T-cell (primary cell): Measurements from ENCODE around the gene CD59. TPM values are rescaled to one million over a fixed set of nuclear protein-coding genes. Genes with fewer than 3 reads are reported as not detected.

ENCODE experiments used
- ATAC-seq, 4 experiments: fragments of 200-7000 bp in 3 of 4; fragments of 150-1000 bp in 1 of 4; cut with Tn5 transposase; replicated peaks in 1 of 4; 1 replicate in 3 of 4; 2 replicates in 1 of 4; pipeline ENCODE4 v1.10.0; 2021; ENCODE audit warnings: moderate library complexity in 3 of 4, mild to moderate bottlenecking in 2 of 4, moderate number of reproducible peaks in 1 of 4
- CTCF ChIA-PET, 2 donors: fragments of 300-600 bp; sonication (Branson Sonifier 250); formaldehyde crosslinking; loops; one replicate each; lab custom pipeline; 2022; ENCODE audit warnings: antibody characterized with exemption in 2 of 2; lab: Charles Lee
- POLR2A ChIA-PET, 2 donors: fragments of 300-600 bp; sonication (Branson Sonifier 250); formaldehyde crosslinking; loops; one replicate each; lab custom pipeline; 2022; ENCODE audit warnings: antibody characterized with exemption in 2 of 2; lab: Charles Lee
- DNase-seq, 35 experiments: peaks; one replicate each; pipeline versions ENCODE4 v3.0.0 to v3.0.0-alpha.2; 2013 to 2023
- H3K27ac ChIP-seq: one replicate; pipeline ENCODE4 v1.5.1; 2013; ENCODE audit warnings: low read length
- H3K27me3 ChIP-seq, 2 experiments: replicated peaks in 1 of 2; 1 replicate in 1 of 2; 2 replicates in 1 of 2; pipeline versions ENCODE4 v1.6.1 to v1.7.0; 2013; ENCODE audit warnings: low read length in 1 of 2, mixed read lengths in 1 of 2; ENCODE audit not compliant: control insufficient read depth in 2 of 2, insufficient read depth in 2 of 2; ENCODE audit errors: extremely low read depth in 1 of 2
- H3K36me3 ChIP-seq, 2 donors: 1 replicate in 1 of 2; 2 replicates in 1 of 2; pipeline versions ENCODE4 v1.6.1 to v1.7.0; 2013; ENCODE audit warnings: low read length in 1 of 2; ENCODE audit not compliant: control insufficient read depth in 2 of 2, insufficient read depth in 1 of 2; ENCODE audit errors: extremely low read depth in 1 of 2
- H3K4me1 ChIP-seq, 2 experiments: 1 replicate in 1 of 2; 2 replicates in 1 of 2; pipeline versions ENCODE4 v1.6.1 to v1.7.0; 2013; ENCODE audit warnings: low read length in 2 of 2, mixed read lengths in 1 of 2; ENCODE audit not compliant: insufficient read depth in 2 of 2, control insufficient read depth in 1 of 2; ENCODE audit errors: extremely low read depth in 1 of 2
- H3K4me3 ChIP-seq, 2 donors: 1 replicate in 1 of 2; 2 replicates in 1 of 2; pipeline versions ENCODE4 v1.5.1 to v1.7.0; 2013; ENCODE audit warnings: mild to moderate bottlenecking in 2 of 2, low read length in 1 of 2, moderate library complexity in 1 of 2; ENCODE audit not compliant: control insufficient read depth in 1 of 2; ENCODE audit errors: extremely low read depth in 1 of 2
- H3K9me3 ChIP-seq: 2 replicates; pipeline ENCODE4 v1.7.0; 2013
- H3K27ac Mint-ChIP-seq, 2 donors: one replicate each; pipeline ENCODE4 v1.8.0; 2020 to 2021; ENCODE audit warnings: mild to moderate bottlenecking in 2 of 2, mixed read lengths in 2 of 2
- H3K27me3 Mint-ChIP-seq, 2 donors: one replicate each; pipeline ENCODE4 v1.8.0; 2021 to 2022; ENCODE audit warnings: mixed read lengths in 2 of 2
- H3K36me3 Mint-ChIP-seq: one replicate; pipeline ENCODE4 v1.8.0; 2021; ENCODE audit warnings: mixed read lengths
- H3K4me1 Mint-ChIP-seq, 3 donors: one replicate each; pipeline ENCODE4 v1.8.0; 2020 to 2022; ENCODE audit warnings: mixed read lengths in 3 of 3, mild to moderate bottlenecking in 1 of 3
- H3K4me3 Mint-ChIP-seq, 3 donors: one replicate each; pipeline ENCODE4 v1.8.0; 2020 to 2022; ENCODE audit warnings: mild to moderate bottlenecking in 3 of 3, mixed read lengths in 3 of 3, moderate library complexity in 3 of 3
- H3K9me3 Mint-ChIP-seq, 3 donors: one replicate each; pipeline ENCODE4 v1.8.0; 2020 to 2022; ENCODE audit warnings: mixed read lengths in 3 of 3
- WGBS: methylation state at CpG from one replicate; pipeline ENCODE4 v1.1.5; 2013; ENCODE audit warnings: missing lambda C conversion rate; ENCODE audit not compliant: insufficient coverage; 5-methylcytosine and 5-hydroxymethylcytosine counted together
- total RNA-seq, 35 experiments: library from RNA in 6 of 35; stranded (reverse) in 6 of 35; fragments of 120-200 nt in 1 of 35; gene quantifications; one replicate each; pipeline versions ENCODE4 v1.2.1 to v1.2.4 and lab custom pipeline; 2013 to 2026

CD59 gene
- total RNA-seq, 5 donors from 2014 or later (not counting 1 experiment from before 2014, with no cell fraction given): 34.3 to 85.8 (median 71.9) TPM

GRCh38 chr11:33761471-33761870 lies 25.2 kb upstream of the CD59 start:
- POLR2A ChIA-PET: interaction anchor here in 1 of 2 donors (0.8 kb wide), 1 partner anchor 15 kb away, joined by 3 read pairs; no protein-coding TSS in a partner anchor
- 57% methylated on average over 1 of the region's 2 CpGs for WGBS

GRCh38 chr11:33753304-33753967 lies 17.2 kb upstream of the CD59 start:
- Histone ChIP-seq H3K27me3 (no peaks in the 10 kb centered on the region), H3K4me1 (no peaks in the 10 kb centered on the region), H3K36me3 (peaks cover 2 to 69% of the 10 kb centered on the region in 2 donors), H3K4me3 (no peak overlapping the region), H3K27ac (no peak overlapping the region), H3K9me3 (no peaks in the 10 kb centered on the region)
- Mint-ChIP-seq H3K27ac (no peak overlapping the region), H3K9me3 (no peaks in the 10 kb centered on the region), H3K27me3 (no peaks in the 10 kb centered on the region), H3K36me3 (peaks cover 33% of the 10 kb centered on the region), H3K4me1 (no peaks in the 10 kb centered on the region), H3K4me3 (no peak overlapping the region)
- DNase-seq (no peak), ATAC-seq (no peak)
- POLR2A ChIA-PET: interaction anchor here in 1 of 2 donors (1.6 kb wide), 1 partner anchor 17 kb away, joined by 7 read pairs; the partner anchor contains the start of gene CD59
- WGBS: no CpG with 5 or more reads among the region's 4 CpGs
- CTCF ChIA-PET: interaction anchor here in 1 of 2 donors (1.4 kb wide), 1 partner anchor 11 kb away, joined by 6 read pairs; no protein-coding TSS in a partner anchor

More at GRCh38 chr11:33761471-33761870, 25.2 kb upstream of the CD59 start:
- no peaks in the 10 kb centered on the region for H3K27me3 ChIP-seq
- H3K36me3 ChIP-seq: peaks cover 2 to 77% of the 10 kb centered on the region in 2 donors
- H3K4me1 ChIP-seq: no peaks in the 10 kb centered on the region
- Mint-ChIP-seq H3K4me3 (no peak overlapping the region), H3K27ac (no peak overlapping the region), H3K27me3 (no peaks in the 10 kb centered on the region), H3K4me1 (peaks cover 22 to 37% (median 37%) of the 10 kb centered on the region in 3 donors), H3K9me3 (no peaks in the 10 kb centered on the region), H3K36me3 (peaks cover 76% of the 10 kb centered on the region)
- CTCF ChIA-PET: interaction anchor here in 1 of 2 donors (1.2 kb wide), 1 partner anchor 19 kb away, joined by 5 read pairs; no protein-coding TSS in a partner anchor
- no peak overlapping the region for H3K27ac ChIP-seq
- no peaks in the 10 kb centered on the region for H3K9me3 ChIP-seq
- ATAC-seq (no peak), DNase-seq (no peak)
- no peak overlapping the region for H3K4me3 ChIP-seq

GRCh38 chr11:33751878-33752277 lies 15.7 kb upstream of the CD59 start:
- ATAC-seq (no peak), DNase-seq (no peak)
- H3K27ac ChIP-seq: no peak overlapping the region
- ChIA-PET CTCF (no interaction called here), POLR2A (interaction anchor here in 1 of 2 donors (0.6 kb wide), 1 partner anchor 52 kb away, joined by 3 read pairs; no protein-coding TSS in a partner anchor)
- H3K9me3 ChIP-seq: no peaks in the 10 kb centered on the region
- Mint-ChIP-seq H3K27me3 (no peaks in the 10 kb centered on the region), H3K9me3 (no peaks in the 10 kb centered on the region), H3K36me3 (peaks cover 40% of the 10 kb centered on the region), H3K4me1 (no peaks in the 10 kb centered on the region), H3K4me3 (no peak overlapping the region), H3K27ac (peak overlapping the region in 1 of 2 donors; percentile 28)
- no peak overlapping the region for H3K4me3 ChIP-seq
- no CpG with 5 or more reads among the region's 3 CpGs for WGBS
- H3K4me1 ChIP-seq: no peaks in the 10 kb centered on the region
- no peaks in the 10 kb centered on the region for H3K27me3 ChIP-seq
- peaks cover 2 to 68% of the 10 kb centered on the region in 2 donors for H3K36me3 ChIP-seq

- peaks cover 34% of the 10 kb centered on the region for H3K36me3 Mint-ChIP-seq
- WGBS: 100% methylated on average over 1 of the region's 2 CpGs
- POLR2A ChIA-PET: no interaction called here
Observed at GRCh38 chr11:33747979-33748378, 11.8 kb upstream of the CD59 start.

GRCh38 chr11:33743291-33743690 lies 7.1 kb upstream of the CD59 start:
- ATAC-seq (no peak), DNase-seq (no peak)
- peaks cover 0 to 32% of the 10 kb centered on the region in 2 donors for H3K36me3 ChIP-seq
- Mint-ChIP-seq H3K27me3 (no peaks in the 10 kb centered on the region), H3K4me3 (no peak overlapping the region), H3K9me3 (peaks cover 0 to 6% (median 0%) of the 10 kb centered on the region in 3 donors), H3K27ac (no peak overlapping the region), H3K36me3 (peaks cover 27% of the 10 kb centered on the region), H3K4me1 (peaks cover 0 to 5% (median 0%) of the 10 kb centered on the region in 3 donors)
- H3K27ac ChIP-seq: no peak overlapping the region
- ChIA-PET POLR2A (no interaction called here), CTCF (interaction anchor here (1.0 to 2.1 kb wide), 9 partner anchors 10 to 381 kb away, joined by 3 to 35 read pairs (median 6); partner anchors contain the start of gene C11orf91 (in 1 of the 2))
- H3K27me3 ChIP-seq: no peaks in the 10 kb centered on the region
- 100% methylated on average over 3 of the region's 5 CpGs for WGBS
- H3K4me3 ChIP-seq: no peak overlapping the region
- H3K9me3 ChIP-seq: no peaks in the 10 kb centered on the region
- no peaks in the 10 kb centered on the region for H3K4me1 ChIP-seq

More at GRCh38 chr11:33747979-33748378, 11.8 kb upstream of the CD59 start:
- CTCF ChIA-PET: interaction anchor here (0.6 to 0.7 kb wide), 2 partner anchors 9 to 279 kb away, joined by 3 read pairs; no protein-coding TSS in a partner anchor
- no peaks in the 10 kb centered on the region for H3K9me3 ChIP-seq
- no peaks in the 10 kb centered on the region for H3K4me1 ChIP-seq
- no peaks in the 10 kb centered on the region for H3K9me3 Mint-ChIP-seq
- no peaks in the 10 kb centered on the region for H3K4me1 Mint-ChIP-seq
- DNase-seq (no peak), ATAC-seq (no peak)
- H3K27ac Mint-ChIP-seq: no peak overlapping the region
- H3K4me3 ChIP-seq: no peak overlapping the region
- H3K4me3 Mint-ChIP-seq: no peak overlapping the region
- H3K27me3 Mint-ChIP-seq: no peaks in the 10 kb centered on the region
- H3K27ac ChIP-seq: no peak overlapping the region
- H3K36me3 ChIP-seq: peaks cover 2 to 57% of the 10 kb centered on the region in 2 donors
- H3K27me3 ChIP-seq: no peaks in the 10 kb centered on the region

- CTCF ChIA-PET: interaction anchor here (0.5 to 2.1 kb wide), 49 partner anchors 8 to 856 kb away, joined by 3 to 35 read pairs (median 4); partner anchors contain the start of genes C11orf91 (in 2 of the 2) and CSTF3 (in 1 of the 2)
- peak in 3 of 4 experiments; percentile 48 to 66 (median 55) for ATAC-seq
- Mint-ChIP-seq H3K4me3 (no peak overlapping the region), H3K4me1 (peaks cover 0 to 6% (median 0%) of the 10 kb centered on the region in 3 donors), H3K27me3 (no peaks in the 10 kb centered on the region), H3K36me3 (peaks cover 20% of the 10 kb centered on the region), H3K9me3 (peaks cover 0 to 7% (median 0%) of the 10 kb centered on the region in 3 donors), H3K27ac (no peak overlapping the region)
- no peak overlapping the region for H3K4me3 ChIP-seq
- H3K9me3 ChIP-seq: no peaks in the 10 kb centered on the region
- peaks cover 0 to 24% of the 10 kb centered on the region in 2 donors for H3K36me3 ChIP-seq
- WGBS: no CpG with 5 or more reads among the region's 3 CpGs
- no peaks in the 10 kb centered on the region for H3K4me1 ChIP-seq
- peak in 1 of 35 experiments; percentile 49 for DNase-seq
- no peak overlapping the region for H3K27ac ChIP-seq
- POLR2A ChIA-PET: interaction anchor here (0.5 to 1.7 kb wide), 5 partner anchors 22 to 583 kb away, joined by 3 to 9 read pairs (median 3); partner anchors contain the start of gene C11orf91 (in 1 of the 2)
- no peaks in the 10 kb centered on the region for H3K27me3 ChIP-seq
Observed at GRCh38 chr11:33742249-33742851, 6.1 kb upstream of the CD59 start.
